D721Med (cell line): ENCODE data around the gene EED.

Experiments used
- DNase-seq: peaks from one replicate; pipeline ENCODE4 v3.0.0; 2011; ENCODE audit warnings: low spot score; ENCODE audit not compliant: insufficient read length
- FAIRE-seq: peaks from 2 replicates; lab custom pipeline; 2011; peaks lifted over from hg19 to GRCh38; lab: Jason Lieb, UNC
- TF ChIP-seq, protein P1 (sequence below): IDR thresholded peaks from 2 replicates; pipeline ENCODE4 v1.5.1; 2012; ENCODE audit warnings: mild to moderate bottlenecking, control low read depth; ENCODE audit not compliant: insufficient read depth; ENCODE audit errors: missing control alignments

Gene EED

DNA sequence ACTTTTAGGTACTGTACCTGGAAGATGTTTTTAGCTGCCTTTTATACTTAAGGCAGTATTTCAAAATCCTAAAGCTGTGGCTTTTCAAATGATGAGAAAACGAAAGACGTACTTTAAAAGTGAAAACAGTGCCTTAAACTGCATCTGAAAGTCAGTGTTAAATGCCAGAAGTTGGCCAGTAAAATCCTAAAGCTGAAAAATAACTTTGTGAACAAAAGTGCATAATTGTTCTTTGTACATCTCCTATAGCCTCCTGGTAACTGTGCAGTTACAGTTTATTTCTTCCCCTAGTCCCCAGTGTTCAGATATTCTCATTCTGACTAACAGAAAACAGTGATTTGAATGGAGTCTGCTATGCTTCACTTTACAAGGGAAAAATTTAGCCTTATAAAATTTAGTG, 6.8 kb downstream of the EED start:
- FAIRE-seq (no peak), DNase-seq (no peak)
- TF ChIP-seq, protein P1, sequence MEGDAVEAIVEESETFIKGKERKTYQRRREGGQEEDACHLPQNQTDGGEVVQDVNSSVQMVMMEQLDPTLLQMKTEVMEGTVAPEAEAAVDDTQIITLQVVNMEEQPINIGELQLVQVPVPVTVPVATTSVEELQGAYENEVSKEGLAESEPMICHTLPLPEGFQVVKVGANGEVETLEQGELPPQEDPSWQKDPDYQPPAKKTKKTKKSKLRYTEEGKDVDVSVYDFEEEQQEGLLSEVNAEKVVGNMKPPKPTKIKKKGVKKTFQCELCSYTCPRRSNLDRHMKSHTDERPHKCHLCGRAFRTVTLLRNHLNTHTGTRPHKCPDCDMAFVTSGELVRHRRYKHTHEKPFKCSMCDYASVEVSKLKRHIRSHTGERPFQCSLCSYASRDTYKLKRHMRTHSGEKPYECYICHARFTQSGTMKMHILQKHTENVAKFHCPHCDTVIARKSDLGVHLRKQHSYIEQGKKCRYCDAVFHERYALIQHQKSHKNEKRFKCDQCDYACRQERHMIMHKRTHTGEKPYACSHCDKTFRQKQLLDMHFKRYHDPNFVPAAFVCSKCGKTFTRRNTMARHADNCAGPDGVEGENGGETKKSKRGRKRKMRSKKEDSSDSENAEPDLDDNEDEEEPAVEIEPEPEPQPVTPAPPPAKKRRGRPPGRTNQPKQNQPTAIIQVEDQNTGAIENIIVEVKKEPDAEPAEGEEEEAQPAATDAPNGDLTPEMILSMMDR = no peak

DNA sequence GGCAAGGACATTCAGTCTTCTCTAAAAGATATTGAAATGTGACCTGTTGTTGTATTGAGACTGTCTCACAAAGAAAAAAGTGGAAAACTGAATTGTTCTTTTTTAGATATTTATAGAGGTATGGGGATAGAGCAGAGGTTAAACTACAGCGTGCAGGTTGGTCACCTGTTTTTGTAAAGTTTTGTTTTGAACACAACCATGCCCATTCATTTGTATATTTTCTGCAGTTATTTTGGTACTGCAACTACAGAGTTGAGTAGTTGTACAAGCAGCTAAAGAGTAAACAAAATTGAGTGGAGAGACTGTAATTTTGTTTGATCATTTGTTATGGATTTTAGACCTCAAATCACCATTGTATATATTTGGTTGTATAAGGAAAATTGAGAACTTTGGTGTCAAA, 11.3 kb downstream of the EED start:
- DNase-seq (no peak), FAIRE-seq (no peak)
- TF ChIP-seq, protein P1 = no peak

DNA sequence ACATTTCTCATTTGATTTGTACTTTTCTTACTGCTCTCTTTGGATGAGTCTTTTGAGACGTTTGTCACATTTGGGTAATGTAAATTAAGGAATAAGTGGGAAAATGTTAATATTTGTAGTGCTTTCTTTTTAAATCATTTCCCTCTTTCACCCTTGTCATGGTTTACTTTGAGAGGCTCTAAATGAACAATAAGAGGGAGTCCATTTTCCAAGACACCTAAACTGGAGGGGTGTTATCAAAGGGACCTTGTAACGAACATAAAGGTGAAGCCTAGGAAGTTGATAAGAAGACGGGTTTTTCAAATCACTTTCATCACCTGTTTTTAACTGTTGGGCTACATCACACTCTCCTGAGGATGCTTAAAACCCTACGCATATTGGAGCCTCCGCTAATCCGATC, 12.1 kb downstream of the EED start:
- FAIRE-seq (no peak), DNase-seq (no peak)
- TF ChIP-seq, protein P1 = no peak

DNA sequence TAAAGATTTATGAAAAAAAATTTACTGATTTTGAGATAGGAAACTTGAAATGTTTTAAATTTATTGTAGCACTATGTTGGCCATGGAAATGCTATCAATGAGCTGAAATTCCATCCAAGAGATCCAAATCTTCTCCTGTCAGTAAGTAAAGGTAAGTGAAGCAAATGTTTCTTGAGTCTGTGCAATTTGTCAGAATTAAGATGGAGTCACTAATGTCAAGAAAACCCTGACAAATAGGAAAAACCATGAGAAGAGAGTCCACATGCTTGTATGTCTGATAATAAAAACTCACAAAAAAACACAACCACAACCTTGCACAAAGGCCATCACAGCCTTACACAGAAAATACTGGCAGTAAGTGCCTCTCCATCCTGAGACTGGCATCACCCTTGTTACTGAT, 12.9 kb downstream of the EED start:
- no peak for FAIRE-seq
- TF ChIP-seq, protein P1 = no peak

DNA sequence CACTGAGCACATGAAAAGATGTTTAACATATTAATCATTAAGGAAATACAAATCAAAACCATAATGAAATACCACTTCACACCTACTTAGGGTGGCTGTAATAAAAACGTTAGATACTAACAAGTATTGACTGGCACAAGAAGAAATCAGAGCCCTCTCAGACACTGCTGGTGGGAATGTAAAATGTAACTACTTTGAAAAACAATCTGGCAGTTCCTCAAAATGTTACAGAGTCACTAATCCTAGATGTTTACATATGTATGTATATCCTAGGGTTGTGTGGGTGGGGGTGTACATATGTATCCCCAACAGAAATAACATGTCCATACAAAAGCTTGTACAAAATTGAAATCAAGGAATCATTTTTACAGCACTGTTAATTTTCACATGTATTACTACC, 15.2 kb downstream of the EED start:
- TF ChIP-seq, protein P1 = no peak
- FAIRE-seq (no peak), DNase-seq (no peak)

More for the DNA sequence above, 12.9 kb downstream of the EED start:
- DNase-seq = no peak

DNA sequence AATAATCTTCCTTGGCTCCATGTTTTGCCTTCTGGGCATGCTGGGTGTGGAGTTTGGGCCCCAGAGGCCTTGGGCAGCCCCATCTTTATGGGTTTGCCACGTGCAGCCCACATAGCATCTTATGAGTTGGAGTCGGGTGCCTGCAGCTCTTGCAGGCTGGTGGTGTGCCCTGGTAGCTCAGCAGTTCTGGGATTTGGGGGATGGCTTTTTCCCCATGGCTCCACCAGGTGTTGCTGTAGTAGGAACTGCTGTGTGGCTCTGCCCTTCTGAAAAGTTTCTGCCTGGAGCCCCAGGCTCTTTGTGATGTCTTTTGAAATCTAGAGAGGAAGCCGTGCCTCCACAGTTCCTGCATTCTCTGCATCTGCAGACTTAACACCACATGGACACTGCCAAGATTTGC, 16.8 kb downstream of the EED start:
- TF ChIP-seq, protein P1 = no peak
- FAIRE-seq = no peak
- DNase-seq = no peak

DNA sequence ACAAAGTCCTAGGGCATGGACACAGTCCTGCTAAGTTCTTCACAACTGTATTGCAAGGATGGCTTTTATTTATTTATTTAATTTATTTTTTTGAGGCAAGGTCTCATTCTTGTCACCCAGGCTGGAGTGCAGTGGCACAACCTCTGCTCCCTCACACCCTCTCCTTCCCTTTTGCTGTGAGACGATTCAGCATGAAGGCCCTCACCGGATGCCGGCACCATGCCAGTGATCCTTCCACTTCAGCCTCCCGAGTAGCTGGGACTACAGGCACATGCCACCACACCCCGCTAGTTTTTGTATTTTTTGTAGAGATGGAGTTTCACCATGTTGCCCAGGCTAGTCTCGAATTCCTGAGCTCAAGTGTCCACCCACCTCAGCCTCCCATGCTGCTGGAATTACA, 17.8 kb downstream of the EED start:
- TF ChIP-seq, protein P1 = no peak
- no peak for DNase-seq
- no peak for FAIRE-seq
